Sigmoid colon (tissue), 7 donors: Measurements from ENCODE around the gene KCNJ3. TPM values are rescaled to one million over a fixed set of nuclear protein-coding genes. Genes with fewer than 3 reads are reported as not detected.

Source experiments
- DNase-seq: peaks from one replicate; pipeline ENCODE4 v3.0.0-alpha.2; 2019
- H3K27ac ChIP-seq, 4 donors: fragments of 200-600 bp; sonication (generic); one replicate each; pipeline ENCODE4 v1.5.1; 2016 to 2019; ENCODE audit warnings: mild to moderate bottlenecking in 1 of 4
- H3K27me3 ChIP-seq, 3 donors: fragments of 200-600 bp; sonication (generic); one replicate each; pipeline ENCODE4 v1.5.1; 2019; ENCODE audit warnings: mild to moderate bottlenecking in 1 of 3
- H3K36me3 ChIP-seq, 4 donors: fragments of 200-600 bp; sonication (generic); one replicate each; pipeline ENCODE4 v1.5.1; 2016 to 2019
- H3K4me1 ChIP-seq, 4 donors: fragments of 200-600 bp; sonication (generic); one replicate each; pipeline ENCODE4 v1.5.1; 2017 to 2019
- H3K4me3 ChIP-seq, 4 donors: fragments of 200-600 bp; sonication (generic); one replicate each; pipeline ENCODE4 v1.5.1; 2017 to 2019; ENCODE audit warnings: mild to moderate bottlenecking in 2 of 4, moderate library complexity in 1 of 4
- H3K9me3 ChIP-seq, 4 donors: fragments of 200-600 bp in 3 of 4; sonication (generic) in 3 of 4; one replicate each; pipeline versions ENCODE4 v1.5.1 to v1.6.1; 2013 to 2019
- EP300 ChIP-seq, 4 donors: sonication (generic); formaldehyde crosslinking; IDR thresholded peaks; one replicate each; pipeline ENCODE4 v1.6.1; 2017; ENCODE audit warnings: antibody characterized with exemption in 4 of 4
- POLR2A ChIP-seq, 2 donors: fragments of 450-650 bp; IDR thresholded peaks; one replicate each; pipeline ENCODE4 v1.6.1; 2016; ENCODE audit warnings: antibody characterized with exemption in 2 of 2, mild to moderate bottlenecking in 2 of 2, moderate library complexity in 2 of 2
- POLR2AphosphoS5 ChIP-seq, 4 donors: sonication (generic); formaldehyde crosslinking; IDR thresholded peaks; one replicate each; pipeline ENCODE4 v1.6.1; 2017; ENCODE audit warnings: antibody characterized with exemption in 4 of 4
- WGBS, 2 donors: extraction: QIAGEN DNeasy Blood & Tissue Kit; methylation state at CpG; one replicate each; pipeline ENCODE4 v1.1.7; 2013; 5-methylcytosine and 5-hydroxymethylcytosine counted together
- intact Hi-C: fragments of 100-400 bp; cut with DNase I; formaldehyde crosslinking; loops from one replicate; pipeline ENCODE4 v1.15.1; 2023
- polyA plus RNA-seq, 3 donors: library from polyadenylated mRNA; stranded (reverse); fragments of 200-250 nt; gene quantifications; one replicate each; pipeline ENCODE4 v1.2.3, GENCODE V29; 2013
- total RNA-seq, 4 donors: library from RNA; depleted of rRNA; stranded (reverse); fragments of >200 nt; gene quantifications; one replicate each; pipeline ENCODE4 v1.1.0, GENCODE V29; 2016
- TF ChIP-seq, protein P1 (sequence below), 4 experiments: fragments of 450-650 bp in 3 of 4; fragments of 200-600 bp in 1 of 4; IDR thresholded peaks; one replicate each; pipeline ENCODE4 v1.5.1; 2016 to 2019; ENCODE audit warnings: antibody characterized with exemption in 4 of 4, mild to moderate bottlenecking in 3 of 4, moderate library complexity in 2 of 4
- donor health status: healthy with polysubstance abuse.
- donor health status: Bipolar disorder and iron deficiency.
- donor health status: healthy.

The KCNJ3 gene
- total and polyA plus RNA-seq, 7 donors: under 0.01 to 0.60 (median 0.16) TPM

DNA sequence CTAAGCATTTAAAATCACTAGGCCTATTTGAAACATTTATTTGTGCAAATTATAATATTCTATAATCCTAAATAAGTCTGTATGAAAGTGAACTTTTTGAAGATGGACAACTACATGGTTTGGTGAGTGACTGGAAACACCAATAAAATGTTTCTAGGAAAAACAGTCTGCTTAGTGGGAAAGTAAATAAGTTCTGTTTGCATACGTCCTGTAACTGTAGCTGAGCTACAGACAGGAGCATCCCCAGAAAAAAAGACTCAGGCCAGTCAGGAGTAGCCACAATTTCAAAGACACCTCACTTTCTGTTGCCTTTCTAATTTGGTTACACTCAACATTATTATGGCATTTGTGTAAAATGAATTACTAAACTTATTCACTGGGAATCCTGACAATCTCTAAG is 28.4 kb upstream of the KCNJ3 start:
- 42 to 65% methylated on average over 1 of the region's 1 CpG for WGBS, 2 donors

DNA sequence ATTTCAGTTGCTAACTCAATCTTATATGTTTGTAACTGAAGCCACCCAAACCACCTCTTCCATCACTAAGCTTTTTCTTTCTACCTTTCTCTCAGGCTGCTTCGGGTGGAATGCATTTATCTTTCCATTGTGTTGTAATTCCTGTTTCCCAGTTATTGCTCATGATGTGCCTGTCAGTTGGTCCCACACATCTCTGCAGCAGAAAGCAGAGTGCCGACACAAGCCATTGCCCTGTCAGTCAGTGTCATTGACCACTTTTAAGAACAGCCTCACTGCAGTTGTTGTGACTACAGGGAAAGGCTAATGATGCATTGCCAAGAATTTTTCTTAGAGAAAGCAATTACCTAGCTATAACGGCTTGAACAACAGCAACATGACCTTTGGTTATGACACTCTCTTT is 24.8 kb upstream of the KCNJ3 start:
- Histone ChIP-seq H3K27ac (no peak overlapping the region), H3K4me1 (no peaks in the 10 kb centered on the region), H3K4me3 (no peak overlapping the region), H3K27me3 (no peaks in the 10 kb centered on the region), H3K36me3 (no peaks in the 10 kb centered on the region), H3K9me3 (no peaks in the 10 kb centered on the region)
- TF ChIP-seq POLR2A (IDR thresholded peaks at IDR 0.05) (no peak), EP300 (IDR thresholded peaks at IDR 0.05) (no peak), POLR2AphosphoS5 (IDR thresholded peaks at IDR 0.05) (no peak)
- TF ChIP-seq, protein P1, sequence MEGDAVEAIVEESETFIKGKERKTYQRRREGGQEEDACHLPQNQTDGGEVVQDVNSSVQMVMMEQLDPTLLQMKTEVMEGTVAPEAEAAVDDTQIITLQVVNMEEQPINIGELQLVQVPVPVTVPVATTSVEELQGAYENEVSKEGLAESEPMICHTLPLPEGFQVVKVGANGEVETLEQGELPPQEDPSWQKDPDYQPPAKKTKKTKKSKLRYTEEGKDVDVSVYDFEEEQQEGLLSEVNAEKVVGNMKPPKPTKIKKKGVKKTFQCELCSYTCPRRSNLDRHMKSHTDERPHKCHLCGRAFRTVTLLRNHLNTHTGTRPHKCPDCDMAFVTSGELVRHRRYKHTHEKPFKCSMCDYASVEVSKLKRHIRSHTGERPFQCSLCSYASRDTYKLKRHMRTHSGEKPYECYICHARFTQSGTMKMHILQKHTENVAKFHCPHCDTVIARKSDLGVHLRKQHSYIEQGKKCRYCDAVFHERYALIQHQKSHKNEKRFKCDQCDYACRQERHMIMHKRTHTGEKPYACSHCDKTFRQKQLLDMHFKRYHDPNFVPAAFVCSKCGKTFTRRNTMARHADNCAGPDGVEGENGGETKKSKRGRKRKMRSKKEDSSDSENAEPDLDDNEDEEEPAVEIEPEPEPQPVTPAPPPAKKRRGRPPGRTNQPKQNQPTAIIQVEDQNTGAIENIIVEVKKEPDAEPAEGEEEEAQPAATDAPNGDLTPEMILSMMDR (IDR thresholded peaks at IDR 0.05): no peak
- DNase-seq: no peak
- 63 to 77% methylated on average over 3 of the region's 3 CpGs for WGBS, 2 donors
- intact Hi-C loops: no loop called here

More for the DNA sequence above, 28.4 kb upstream of the KCNJ3 start:
- TF ChIP-seq POLR2A (IDR thresholded peaks at IDR 0.05): no peak
- no peak for TF ChIP-seq EP300 (IDR thresholded peaks at IDR 0.05)
- TF ChIP-seq, protein P1 (IDR thresholded peaks at IDR 0.05): no peak
- no peak for TF ChIP-seq POLR2AphosphoS5 (IDR thresholded peaks at IDR 0.05)
- Histone ChIP-seq H3K36me3 (no peaks in the 10 kb centered on the region), H3K4me3 (no peak overlapping the region), H3K9me3 (no peaks in the 10 kb centered on the region), H3K4me1 (no peaks in the 10 kb centered on the region), H3K27me3 (no peaks in the 10 kb centered on the region), H3K27ac (no peak overlapping the region)
- intact Hi-C loops: no loop called here
- DNase-seq: no peak

DNA sequence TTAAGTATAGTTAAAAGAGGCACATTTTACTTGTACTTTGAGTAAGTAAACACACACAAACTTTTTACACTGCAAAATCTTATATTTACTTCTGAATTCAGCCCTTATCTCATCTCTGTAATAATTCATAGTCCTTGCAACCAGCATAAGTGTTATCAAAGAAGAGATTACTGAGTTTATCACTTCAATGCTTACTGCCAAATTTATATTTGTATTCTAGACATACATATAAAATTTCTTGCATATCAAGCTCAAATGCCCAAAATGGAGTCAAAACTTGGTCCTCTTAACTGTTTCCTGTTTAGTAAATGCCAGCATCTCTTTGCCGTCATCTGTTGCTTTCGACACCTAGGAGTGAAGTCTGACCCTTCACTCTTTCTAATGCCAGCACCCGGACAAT is 21.1 kb upstream of the KCNJ3 start:
- TF ChIP-seq, protein P1 (IDR thresholded peaks at IDR 0.05): no peak
- no peak for TF ChIP-seq POLR2A (IDR thresholded peaks at IDR 0.05)
- no peak for TF ChIP-seq POLR2AphosphoS5 (IDR thresholded peaks at IDR 0.05)
- TF ChIP-seq EP300 (IDR thresholded peaks at IDR 0.05): no peak
- Histone ChIP-seq H3K4me3 (no peak overlapping the region), H3K9me3 (no peaks in the 10 kb centered on the region), H3K4me1 (no peaks in the 10 kb centered on the region), H3K36me3 (no peaks in the 10 kb centered on the region), H3K27ac (no peak overlapping the region), H3K27me3 (no peaks in the 10 kb centered on the region)
- WGBS, 2 donors: 93% methylated on average over 3 of the region's 3 CpGs
- no peak for DNase-seq
- intact Hi-C loops: no loop called here

DNA sequence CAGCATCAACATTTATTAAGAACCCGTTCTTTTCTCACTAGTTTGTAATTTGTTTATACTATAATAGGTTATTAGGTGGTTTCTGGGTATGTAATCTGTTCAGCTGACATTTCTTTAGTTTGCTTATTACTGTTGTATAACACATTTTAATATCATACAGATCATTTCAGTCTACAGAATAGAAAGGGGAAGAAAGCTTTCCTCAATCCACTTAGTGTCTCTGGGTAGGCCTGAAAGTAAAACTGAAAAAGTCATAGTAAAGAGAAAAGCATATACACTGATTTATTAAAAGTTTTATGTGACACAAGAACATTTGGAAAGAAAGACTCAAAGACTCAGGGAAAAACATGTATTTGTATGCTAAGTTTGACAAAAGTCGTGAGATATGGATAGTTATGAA is 16.8 kb upstream of the KCNJ3 start:
- Histone ChIP-seq H3K4me1 (no peaks in the 10 kb centered on the region), H3K9me3 (no peaks in the 10 kb centered on the region), H3K36me3 (no peaks in the 10 kb centered on the region), H3K27me3 (no peaks in the 10 kb centered on the region), H3K4me3 (no peak overlapping the region), H3K27ac (no peak overlapping the region)
- TF ChIP-seq, protein P1 (IDR thresholded peaks at IDR 0.05): no peak
- no peak for TF ChIP-seq POLR2AphosphoS5 (IDR thresholded peaks at IDR 0.05)
- no peak for TF ChIP-seq POLR2A (IDR thresholded peaks at IDR 0.05)
- TF ChIP-seq EP300 (IDR thresholded peaks at IDR 0.05): no peak
- intact Hi-C loops: no loop called here
- 86 to 88% methylated on average over 2 of the region's 2 CpGs for WGBS, 2 donors
- no peak for DNase-seq

DNA sequence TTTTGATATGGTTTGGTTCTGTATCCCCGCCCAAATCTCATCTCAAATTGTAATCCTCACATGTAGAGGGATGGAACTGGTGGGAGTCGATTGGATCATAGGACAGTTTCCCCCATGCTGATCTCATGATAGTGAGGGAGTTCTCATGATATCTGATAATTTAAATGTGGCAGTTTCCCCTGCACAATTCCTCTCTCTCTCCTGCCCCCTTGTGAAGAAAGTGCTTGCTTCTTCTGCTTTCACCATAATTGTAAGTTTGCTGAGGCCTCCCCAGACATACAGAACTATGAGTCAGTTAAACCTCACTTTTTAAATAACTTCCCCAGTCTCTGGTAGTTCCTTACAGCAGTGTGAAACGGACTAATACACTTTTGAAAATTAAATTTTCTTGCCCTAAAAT is 12.3 kb upstream of the KCNJ3 start:
- no peaks in the 10 kb centered on the region for H3K36me3 ChIP-seq
- intact Hi-C loops: no loop called here
- no peaks in the 10 kb centered on the region for H3K9me3 ChIP-seq
- WGBS, 2 donors: 78 to 81% methylated on average over 3 of the region's 3 CpGs
- H3K4me1 ChIP-seq: no peaks in the 10 kb centered on the region
- no peaks in the 10 kb centered on the region for H3K27me3 ChIP-seq
- no peak overlapping the region for H3K4me3 ChIP-seq
- DNase-seq: no peak
- TF ChIP-seq POLR2AphosphoS5 (IDR thresholded peaks at IDR 0.05) (no peak), POLR2A (IDR thresholded peaks at IDR 0.05) (no peak), EP300 (IDR thresholded peaks at IDR 0.05) (no peak)
- TF ChIP-seq, protein P1 (IDR thresholded peaks at IDR 0.05): no peak
- no peak overlapping the region for H3K27ac ChIP-seq
